ENCODE data around the gene ASPG. TPM values are rescaled to one million over a fixed set of nuclear protein-coding genes. Genes with fewer than 3 reads are reported as not detected.

Gene ASPG
- total RNA-seq, 1 donor from 2014 or later, result 5.3 TPM

- no peaks in the 10 kb centered on the region for H3K36me3 ChIP-seq
- no peak overlapping the region for H3K27ac ChIP-seq
- ATAC-seq (no peak), DNase-seq (peak; percentile 48)
- TF ChIP-seq, protein P1, sequence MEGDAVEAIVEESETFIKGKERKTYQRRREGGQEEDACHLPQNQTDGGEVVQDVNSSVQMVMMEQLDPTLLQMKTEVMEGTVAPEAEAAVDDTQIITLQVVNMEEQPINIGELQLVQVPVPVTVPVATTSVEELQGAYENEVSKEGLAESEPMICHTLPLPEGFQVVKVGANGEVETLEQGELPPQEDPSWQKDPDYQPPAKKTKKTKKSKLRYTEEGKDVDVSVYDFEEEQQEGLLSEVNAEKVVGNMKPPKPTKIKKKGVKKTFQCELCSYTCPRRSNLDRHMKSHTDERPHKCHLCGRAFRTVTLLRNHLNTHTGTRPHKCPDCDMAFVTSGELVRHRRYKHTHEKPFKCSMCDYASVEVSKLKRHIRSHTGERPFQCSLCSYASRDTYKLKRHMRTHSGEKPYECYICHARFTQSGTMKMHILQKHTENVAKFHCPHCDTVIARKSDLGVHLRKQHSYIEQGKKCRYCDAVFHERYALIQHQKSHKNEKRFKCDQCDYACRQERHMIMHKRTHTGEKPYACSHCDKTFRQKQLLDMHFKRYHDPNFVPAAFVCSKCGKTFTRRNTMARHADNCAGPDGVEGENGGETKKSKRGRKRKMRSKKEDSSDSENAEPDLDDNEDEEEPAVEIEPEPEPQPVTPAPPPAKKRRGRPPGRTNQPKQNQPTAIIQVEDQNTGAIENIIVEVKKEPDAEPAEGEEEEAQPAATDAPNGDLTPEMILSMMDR (IDR thresholded peaks at IDR 0.05), result no peak
- H3K4me3 ChIP-seq, result no peak overlapping the region
- intact Hi-C loops (cut with DNase I), result no loop called here
- H3K27me3 ChIP-seq, result peaks cover 43% of the 10 kb centered on the region
- no peaks in the 10 kb centered on the region for H3K4me1 ChIP-seq
- H3K9me3 ChIP-seq, result peaks cover 8% of the 10 kb centered on the region
Measured at GRCh38 chr14:104119488-104120251, 34.2 kb downstream of the ASPG start.

GRCh38 chr14:104120281-104120741 is 34.8 kb downstream of the ASPG start:
- H3K27ac ChIP-seq, result no peak overlapping the region
- DNase-seq (no peak), ATAC-seq (no peak)
- TF ChIP-seq, protein P1 (IDR thresholded peaks at IDR 0.05), result no peak
- H3K27me3 ChIP-seq, result peaks cover 43% of the 10 kb centered on the region
- intact Hi-C loops (cut with DNase I), result no loop called here
- no peak overlapping the region for H3K4me3 ChIP-seq
- H3K36me3 ChIP-seq, result no peaks in the 10 kb centered on the region
- no peaks in the 10 kb centered on the region for H3K4me1 ChIP-seq
- H3K9me3 ChIP-seq, result peaks cover 8% of the 10 kb centered on the region

- DNase-seq, result peak; percentile 23
- no peak for ATAC-seq
- Histone ChIP-seq H3K36me3 (no peaks in the 10 kb centered on the region), H3K4me1 (no peaks in the 10 kb centered on the region), H3K4me3 (no peak overlapping the region), H3K27me3 (peaks cover 37% of the 10 kb centered on the region), H3K9me3 (peaks cover 8% of the 10 kb centered on the region), H3K27ac (no peak overlapping the region)
- TF ChIP-seq, protein P1 (IDR thresholded peaks at IDR 0.05), result no peak
- intact Hi-C loops (cut with DNase I), result no loop called here
Measured at GRCh38 chr14:104121142-104121541, 35.6 kb downstream of the ASPG start.

DNA sequence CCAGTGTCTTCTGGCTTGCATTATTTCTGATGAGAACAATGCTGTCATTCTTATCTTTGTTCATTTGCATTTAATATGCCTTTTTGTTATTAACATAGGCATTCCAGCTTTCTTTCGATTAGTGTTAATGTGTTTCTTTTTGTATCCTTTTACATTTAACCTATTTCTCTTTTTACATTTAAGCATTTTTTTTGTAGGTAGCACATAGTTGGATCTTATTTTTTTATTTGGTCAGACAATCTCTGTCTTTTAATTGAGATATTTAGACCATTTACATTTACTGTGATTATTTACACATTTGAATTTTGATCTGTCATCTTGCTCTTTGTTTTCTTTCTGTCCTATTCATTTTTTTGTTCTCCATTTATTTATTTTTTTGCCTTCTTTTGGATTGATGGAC is 38.4 kb downstream of the ASPG start:
- Histone ChIP-seq H3K27me3 (peaks cover 19% of the 10 kb centered on the region), H3K27ac (no peak overlapping the region), H3K4me1 (no peaks in the 10 kb centered on the region), H3K9me3 (peaks cover 8% of the 10 kb centered on the region), H3K4me3 (no peak overlapping the region), H3K36me3 (no peaks in the 10 kb centered on the region)
- intact Hi-C loops (cut with DNase I), result no loop called here
- TF ChIP-seq, protein P1 (IDR thresholded peaks at IDR 0.05), result no peak
- no peak for DNase-seq
- no peak for ATAC-seq

- Histone ChIP-seq H3K4me1 (no peaks in the 10 kb centered on the region), H3K36me3 (no peaks in the 10 kb centered on the region), H3K9me3 (peaks cover 13% of the 10 kb centered on the region), H3K27ac (no peak overlapping the region), H3K4me3 (no peak overlapping the region), H3K27me3 (peaks cover 8% of the 10 kb centered on the region)
- intact Hi-C loops (cut with DNase I), result no loop called here
- TF ChIP-seq, protein P1 (IDR thresholded peaks at IDR 0.05), result no peak
- no peak for DNase-seq
- no peak for ATAC-seq
Measured at GRCh38 chr14:104125011-104125410, 39.5 kb downstream of the ASPG start.
